Stimulated activated naive CD4-positive, alpha-beta T cell (primary cell): ENCODE results near the gene LZTFL1.
A peak's percentile ranks its signal among the peaks of the same experiment; 100 is the strongest.

Source experiments
- DNase-seq, 6 experiments: peaks; one replicate each; lab custom pipeline; 2025; lab: John Stamatoyannopoulos, UW

Gene LZTFL1, protein sequence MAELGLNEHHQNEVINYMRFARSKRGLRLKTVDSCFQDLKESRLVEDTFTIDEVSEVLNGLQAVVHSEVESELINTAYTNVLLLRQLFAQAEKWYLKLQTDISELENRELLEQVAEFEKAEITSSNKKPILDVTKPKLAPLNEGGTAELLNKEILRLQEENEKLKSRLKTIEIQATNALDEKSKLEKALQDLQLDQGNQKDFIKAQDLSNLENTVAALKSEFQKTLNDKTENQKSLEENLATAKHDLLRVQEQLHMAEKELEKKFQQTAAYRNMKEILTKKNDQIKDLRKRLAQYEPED

DNA sequence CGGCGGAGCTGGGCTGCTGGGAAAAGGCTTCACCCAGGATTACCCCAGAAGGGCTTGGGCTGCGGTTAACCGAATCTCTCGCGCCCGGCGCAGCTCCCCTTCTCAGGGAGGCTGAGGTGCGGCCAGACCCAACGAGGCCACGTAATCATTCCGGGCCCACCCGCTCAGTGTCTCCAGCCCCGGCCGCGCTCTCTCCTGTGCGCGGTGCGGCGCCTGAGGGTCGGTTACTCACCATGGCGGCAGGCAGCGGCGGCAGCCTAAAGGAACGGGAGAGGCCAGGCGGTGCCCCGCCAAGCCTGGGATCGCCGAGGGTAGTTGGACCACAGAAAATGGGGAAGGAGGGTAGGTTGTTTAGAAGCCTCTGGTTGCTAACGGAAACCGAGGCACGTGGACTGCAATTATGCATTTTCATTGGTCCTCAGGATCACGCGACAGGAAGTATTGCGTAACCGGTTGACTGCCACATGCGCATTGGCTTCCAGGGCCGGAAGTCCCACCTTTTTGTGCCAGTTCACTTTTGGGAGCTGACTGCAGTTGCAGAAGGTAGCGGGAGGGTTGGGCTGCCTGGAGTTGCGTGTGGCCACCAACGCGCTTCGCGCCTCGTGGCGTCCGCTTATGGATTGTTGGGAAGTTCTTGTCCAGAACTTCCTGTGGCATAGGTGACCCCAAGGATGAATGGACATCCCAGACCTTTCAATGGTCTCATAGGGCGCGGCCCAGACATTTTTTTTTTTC lies at the start of gene LZTFL1:
Gene LZTFL1, minus strand, starts transcription at position 363 of the 735 bp plus-strand sequence. Its CDS starts 128 bp downstream, at position 235.
- DNase-seq = peak; percentile 77 to 91 (median 88)

DNA sequence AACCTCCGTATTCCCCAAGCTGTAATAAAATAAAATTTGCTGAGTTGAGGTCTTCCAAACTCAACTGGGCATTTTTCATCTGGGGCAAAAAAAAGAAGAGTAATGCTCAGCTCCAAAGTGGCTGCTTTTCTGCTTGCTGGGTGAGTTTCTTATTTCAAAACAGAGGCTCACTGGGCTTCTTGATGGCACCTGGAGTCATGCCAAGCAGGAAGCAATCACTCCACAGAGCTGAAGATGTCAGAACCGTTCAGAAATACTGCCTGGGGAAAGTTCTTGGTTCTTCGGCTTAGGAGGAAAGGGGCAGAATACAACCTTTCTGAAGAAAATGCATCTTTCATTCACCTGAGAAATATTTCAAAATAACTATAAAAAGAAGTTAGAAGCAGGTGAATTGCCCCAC lies 48.5 kb upstream of the LZTFL1 start:
- peak in 4 of 6 experiments; percentile 26 to 58 (median 40) for DNase-seq

DNA sequence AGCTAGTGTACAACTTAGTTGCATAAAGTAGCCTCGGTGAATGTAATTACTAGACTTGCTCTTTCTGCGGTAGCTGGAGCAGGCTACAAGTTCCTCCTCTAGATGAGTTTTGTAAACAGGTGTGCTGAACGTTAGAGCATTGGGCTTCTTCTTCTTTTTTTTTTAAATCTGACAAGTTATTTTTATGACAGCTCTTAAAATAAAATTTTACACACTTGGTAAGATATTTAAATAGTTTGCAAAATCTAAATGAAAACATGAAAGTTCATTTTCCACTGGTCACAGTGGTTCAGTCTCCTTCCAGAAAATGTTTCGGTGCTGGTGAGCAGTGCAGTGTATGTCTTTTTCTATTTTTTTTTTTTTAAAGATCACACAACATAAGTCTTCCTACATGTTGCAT lies 47.4 kb upstream of the LZTFL1 start:
- DNase-seq = no peak

DNA sequence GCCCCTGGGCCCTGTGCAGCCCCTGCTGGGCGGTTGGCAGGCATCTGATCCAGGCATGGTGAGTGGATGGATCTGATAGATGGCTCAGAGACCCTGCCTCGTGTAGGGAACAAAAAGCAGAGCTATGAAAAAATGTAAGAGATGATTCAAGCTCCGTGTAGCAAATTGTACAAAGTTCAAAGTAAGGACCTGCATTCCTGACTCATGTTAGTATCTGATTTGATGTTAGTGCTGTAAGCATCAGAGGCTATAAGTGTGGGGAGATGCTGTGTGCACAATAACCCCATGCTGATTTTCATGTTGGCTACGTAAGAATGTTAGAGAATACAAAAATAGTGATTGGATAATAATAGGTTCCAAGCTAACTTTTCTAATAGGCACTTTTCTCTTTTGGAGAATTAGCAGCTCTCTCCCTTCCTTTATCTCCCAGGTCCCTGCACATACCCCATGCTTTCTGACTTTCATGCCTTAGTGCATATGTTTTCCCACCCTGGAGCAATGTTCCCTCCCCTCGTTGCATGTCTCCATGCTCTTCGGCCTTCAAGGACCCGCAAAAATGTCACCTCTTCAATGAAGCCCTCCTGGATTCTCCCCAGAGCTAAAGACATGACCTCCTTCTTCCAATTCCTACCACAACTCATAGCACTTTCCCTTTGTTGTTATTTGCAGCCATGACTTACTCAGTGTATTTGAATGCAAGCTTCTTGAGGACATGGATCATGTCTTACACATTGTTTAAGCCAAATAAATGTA lies 46.0 kb upstream of the LZTFL1 start:
- DNase-seq = no peak

DNA sequence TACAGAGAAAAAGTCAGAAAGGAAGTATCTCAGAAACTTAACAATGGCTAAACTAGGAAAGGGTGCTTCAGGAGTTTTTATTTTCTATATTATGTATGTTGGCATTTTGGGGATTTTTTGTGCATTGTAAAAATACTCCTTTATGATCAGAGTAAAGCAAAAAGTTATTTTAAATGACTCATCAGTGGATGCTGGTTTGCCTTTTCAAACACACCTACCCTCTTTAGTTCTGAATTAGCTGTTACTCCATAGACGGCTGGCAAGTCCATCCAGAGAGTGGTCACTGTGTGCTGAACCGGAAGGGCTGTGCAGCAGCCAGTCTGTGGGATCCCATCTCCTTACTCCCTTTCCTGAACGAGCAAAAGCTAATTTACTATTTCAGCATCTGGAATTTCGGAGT lies 45.4 kb upstream of the LZTFL1 start:
- no peak for DNase-seq

DNA sequence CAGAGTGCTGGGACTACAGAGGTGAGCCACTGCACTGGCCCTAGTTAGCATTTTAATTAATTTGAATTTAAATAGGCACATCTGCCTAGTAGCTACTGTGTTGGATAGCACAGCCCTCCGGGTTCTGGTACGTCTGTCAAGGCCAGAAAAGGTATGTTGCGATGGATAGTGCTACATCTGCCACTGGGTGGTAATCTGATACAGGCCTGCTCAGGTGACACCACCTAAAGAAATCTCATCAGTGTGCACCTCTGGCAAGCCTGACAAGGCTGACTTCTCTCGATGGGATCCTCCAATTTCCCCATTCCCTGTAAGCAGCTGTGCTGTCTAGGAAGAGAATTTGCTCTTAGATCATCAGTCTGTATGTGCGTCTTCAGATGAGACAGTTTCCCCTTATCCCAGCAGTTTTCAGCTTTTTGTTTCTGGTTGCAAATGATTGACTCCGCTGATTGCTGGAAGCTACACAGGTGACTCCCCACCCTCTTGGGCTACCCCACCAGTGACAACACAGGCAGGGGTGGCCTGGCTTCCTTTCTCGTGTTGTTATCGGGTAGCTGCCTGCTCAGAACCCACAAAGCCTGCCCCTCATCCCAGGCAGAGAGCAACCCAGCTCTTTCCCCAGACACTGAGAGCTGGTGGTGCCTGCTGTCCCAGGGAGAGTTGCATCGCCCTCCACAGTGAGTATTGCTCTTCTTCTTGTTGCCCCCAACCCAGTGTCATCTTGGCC lies 44.2 kb upstream of the LZTFL1 start, which contains the start of gene CCR9:
Gene CCR9, plus strand, starts transcription at position 565 of the 727 bp plus-strand sequence. CDS start 8,391 bp downstream, outside the sequence.
- DNase-seq = no peak

DNA sequence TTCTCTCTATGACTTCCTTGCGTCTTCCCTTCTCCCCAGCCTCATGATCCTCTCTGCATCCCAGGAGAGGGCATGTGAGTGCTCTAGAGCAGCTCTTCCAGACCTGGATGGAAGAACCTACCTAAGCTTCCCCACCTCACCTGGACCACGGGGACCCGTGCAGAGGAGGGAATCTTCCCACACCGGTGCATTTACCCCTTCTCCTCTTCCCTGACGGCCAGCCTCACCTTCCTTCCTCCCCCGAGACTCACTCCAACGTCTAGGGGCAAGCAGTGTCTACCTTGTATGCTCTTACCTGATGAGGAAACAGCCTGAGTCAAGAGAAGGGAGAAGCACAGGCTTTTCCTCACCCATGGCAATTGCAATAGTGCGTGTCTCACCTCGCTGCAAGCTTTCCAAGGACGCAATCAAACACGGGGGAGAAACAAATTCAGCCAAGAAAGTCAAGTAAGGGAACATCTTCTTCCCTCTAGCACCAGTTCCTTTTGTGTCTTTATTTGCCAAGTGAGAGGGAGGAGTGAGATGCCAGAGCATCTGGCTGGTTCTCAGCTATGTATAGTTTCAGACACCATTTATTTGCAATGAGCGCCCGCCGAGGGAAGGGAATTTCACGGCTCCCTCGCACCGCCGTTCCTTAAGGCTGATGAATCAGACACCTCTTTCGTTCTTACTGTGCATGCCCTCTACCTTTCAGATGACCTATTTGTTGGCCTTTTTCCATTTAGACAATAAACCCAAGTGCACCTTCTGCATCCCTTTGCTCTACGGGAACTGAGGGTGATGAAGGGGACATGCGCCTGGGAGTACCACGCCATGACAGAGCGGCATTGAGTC lies 42.7 kb upstream of the LZTFL1 start:
- no peak for DNase-seq

DNA sequence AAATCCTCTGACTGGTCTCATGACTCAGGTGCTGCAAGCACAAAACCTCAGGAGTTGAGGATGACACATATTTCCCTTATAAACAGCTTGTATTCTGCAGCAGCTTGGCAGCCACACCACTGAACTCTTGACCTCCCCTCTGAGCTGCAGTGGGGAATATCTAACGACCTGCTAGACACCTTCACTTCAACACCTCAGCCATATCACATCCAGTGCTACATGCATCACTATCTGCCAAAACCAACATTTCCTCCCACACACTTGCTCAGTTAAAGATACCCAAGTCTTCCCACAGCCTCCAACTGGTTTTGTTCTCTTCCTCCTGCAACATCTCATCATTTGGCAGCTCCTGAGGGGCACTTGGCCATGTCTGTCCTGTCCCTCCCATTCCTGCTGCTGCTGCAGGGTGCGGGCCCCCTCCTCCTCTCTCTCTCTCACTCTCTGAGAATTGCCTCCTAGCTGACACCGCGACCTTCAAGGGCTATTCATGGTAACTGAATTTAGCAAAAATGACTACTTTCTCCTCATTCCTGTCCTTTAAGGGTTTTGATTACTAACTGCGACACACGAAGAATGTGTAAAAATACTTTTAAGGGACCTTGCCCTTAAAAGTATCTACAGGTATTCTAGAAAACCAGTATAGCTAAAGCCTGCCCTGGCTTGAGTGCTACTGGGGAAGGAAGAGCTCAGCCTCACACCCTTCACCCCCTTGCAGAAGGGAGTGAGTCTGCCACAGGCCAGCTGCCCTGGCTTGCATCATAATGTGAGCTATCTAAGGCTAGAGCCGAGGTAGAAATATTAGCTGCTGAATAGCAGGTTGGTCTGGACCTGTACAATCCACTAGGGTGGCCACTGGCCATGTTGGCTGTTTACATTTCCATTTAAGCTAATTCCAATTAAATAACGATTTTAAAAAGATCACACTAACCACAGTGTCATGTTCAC lies 39.4 kb upstream of the LZTFL1 start:
- no peak for DNase-seq

DNA sequence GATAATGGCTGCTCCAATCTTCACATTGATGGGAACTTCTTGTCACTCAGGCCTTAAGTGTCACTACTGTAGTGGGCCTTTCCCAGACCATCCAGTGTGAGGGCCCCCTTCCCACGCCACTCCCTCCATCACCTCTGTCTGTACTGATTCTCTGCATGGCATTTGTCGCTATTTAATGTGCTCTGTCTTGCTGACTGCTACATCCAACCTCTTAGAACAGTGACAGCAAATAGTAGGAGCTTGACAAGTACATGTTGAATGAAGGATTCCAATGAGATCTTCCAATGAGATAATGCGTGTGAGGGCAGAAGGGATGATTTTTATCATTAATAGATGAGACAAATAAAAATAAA lies 38.8 kb upstream of the LZTFL1 start:
- DNase-seq = no peak

DNA sequence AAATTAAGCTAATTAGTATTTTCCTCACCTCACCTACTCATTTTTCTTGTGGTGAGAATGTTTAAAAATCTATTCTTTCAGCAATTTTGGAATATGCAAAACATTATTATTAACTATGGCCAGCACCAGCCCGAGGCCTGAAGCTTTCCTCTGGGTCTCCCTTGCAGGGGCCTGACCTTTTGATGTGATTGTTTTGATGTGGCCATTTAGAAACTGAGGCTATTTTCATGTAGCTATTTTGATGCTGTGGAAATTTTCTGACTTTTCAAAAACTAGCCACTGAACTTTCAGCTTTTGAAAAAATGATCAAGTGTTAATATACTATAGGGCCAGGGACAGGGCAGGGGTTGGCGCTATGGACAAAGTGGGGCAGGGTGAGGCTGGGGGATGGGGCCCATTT lies 36.2 kb upstream of the LZTFL1 start:
- no peak for DNase-seq

DNA sequence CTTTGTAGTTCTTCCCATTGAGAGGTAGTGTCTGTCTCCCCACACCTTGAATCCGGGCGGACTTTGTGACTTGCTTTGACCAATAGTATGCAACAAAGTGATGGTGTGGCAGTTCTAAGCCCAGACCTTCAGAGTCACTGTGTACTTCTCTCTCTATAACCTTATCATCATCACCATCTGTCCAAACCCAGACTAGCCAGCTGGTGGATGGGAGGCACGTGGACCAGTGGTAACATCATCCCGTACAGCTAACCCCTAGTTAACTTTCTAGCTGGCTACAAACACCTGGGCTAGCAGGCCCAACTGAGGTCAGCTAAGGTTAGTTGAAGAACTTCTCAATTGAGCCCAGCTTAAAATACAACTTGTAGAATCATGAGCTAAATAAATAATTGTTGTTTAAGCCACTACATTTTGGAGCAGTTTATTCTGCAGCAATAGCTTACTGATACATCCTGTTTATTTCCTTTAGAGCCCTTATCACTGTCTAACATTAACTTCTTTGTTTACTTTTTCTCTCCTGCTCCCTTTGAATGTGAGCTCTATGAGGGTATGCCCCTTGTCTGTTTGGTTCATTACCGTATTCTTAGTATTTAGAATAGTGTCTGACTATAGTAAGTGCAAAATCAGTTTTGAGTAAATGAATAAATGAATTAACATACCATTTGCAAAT lies 32.9 kb upstream of the LZTFL1 start:
- DNase-seq = no peak

DNA sequence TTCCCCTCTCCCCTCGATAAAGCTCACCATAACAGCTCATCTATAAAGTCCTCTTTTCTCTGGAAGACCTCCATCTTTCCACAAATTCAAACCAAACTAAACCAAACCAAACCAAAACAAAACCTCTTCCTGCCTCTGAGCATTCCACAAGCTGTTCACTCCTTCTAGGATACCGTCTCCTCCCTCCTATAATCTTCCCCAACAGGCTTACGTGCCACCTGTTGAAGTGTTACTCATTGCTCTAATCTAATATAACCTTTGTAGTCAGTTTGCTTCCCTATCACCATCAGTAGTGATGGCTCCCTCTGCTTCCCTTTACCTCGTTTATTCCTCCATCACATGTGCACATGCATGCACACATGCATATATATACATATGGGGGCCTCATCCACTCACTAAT lies 31.7 kb upstream of the LZTFL1 start:
- DNase-seq = no peak

DNA sequence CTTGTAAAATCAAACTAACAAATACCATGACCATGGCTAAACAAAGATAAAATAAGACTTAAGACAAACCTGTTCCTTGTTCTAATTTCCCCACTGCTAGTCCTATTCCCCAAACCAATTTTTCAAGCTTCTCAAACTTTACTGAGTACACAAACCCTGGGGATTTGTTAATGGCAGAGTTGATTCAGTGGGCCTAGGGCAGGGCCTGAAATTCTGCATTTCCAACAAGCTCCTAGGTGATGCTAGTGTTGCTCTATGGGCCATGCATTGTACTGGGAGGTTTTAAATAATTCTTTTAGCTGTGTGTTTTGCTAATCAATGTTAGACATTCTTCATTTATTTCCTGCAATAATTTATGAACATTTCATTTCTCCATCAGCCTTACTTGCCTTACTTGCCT lies 31.1 kb upstream of the LZTFL1 start:
- DNase-seq = no peak

DNA sequence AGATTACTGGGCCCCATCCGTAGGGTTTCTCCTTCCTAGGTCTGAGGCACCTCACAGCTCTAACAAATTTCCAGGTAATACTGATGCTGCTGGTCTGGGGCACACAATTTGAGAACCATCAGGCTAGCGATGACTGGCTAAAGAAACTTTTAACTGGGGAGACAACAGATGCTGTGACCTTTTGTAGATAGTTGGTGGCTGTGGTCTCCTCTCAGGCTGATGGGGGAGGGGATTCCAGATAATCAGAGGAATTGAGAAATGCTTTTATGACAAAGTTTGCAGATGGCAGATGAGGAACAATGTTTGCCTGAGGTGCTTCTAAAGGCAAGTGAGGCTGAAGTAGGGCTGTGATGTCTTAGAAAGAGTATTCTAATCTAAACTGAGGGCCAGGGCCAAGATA lies 30.6 kb upstream of the LZTFL1 start:
- no peak for DNase-seq

DNA sequence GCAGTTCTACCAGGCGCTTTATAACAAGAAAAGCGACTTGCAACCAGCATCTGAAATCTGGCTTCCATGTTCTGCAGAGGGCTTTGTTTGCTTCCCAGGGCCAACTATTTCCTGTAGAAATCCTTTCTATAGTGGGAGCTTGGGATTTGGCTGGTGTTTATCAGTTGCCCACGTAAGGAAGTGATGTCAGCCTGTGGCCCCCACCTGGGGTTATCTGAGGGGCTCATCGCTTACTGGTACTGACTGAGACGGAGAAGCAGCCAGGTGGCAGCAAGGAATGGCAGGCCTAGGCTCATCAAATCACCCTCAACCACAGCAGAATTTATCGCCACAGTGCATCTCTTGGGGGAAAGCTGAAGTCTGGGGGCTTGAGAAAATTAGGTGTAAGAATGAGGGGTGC lies 29.9 kb upstream of the LZTFL1 start:
- no peak for DNase-seq

DNA sequence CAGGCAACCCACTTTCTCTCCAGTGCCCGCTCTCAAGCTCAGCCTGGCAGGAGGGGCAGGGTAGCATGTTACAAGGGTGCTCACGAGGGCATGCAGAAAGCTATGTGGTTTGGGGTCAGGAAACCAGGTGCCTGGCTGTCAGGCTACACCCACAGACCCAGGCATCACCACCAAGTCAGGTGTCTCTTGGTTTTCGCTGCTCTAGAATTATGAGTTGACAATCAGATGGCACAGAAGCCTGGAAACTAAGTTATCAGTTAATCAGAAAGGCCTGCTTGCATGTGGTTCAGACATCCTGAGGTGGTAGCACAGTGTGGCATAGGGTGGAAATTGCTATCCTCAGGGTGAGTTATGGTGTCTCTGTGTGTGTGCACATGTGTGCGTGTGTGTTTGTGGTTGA lies 28.2 kb upstream of the LZTFL1 start:
- peak; percentile 52 to 91 (median 76) for DNase-seq

DNA sequence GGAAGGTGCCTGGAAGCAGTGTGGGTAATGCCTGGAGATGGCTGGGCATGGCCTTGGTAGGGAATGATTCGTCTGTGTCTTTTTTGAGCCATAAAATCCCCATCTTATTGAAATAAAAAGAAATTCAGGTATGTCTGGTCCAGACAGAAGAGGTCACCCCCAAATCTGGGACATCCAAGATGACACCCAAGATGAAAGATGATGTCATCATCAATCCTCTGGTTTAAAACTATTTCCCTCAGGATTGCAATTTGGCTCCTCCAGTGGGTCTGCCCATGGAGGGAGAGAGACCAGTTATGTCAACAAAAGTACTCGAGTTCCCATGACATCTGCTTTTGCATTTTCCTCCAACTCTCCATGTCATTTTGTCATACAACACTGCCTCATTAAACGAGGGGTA lies 27.7 kb upstream of the LZTFL1 start:
- no peak for DNase-seq

DNA sequence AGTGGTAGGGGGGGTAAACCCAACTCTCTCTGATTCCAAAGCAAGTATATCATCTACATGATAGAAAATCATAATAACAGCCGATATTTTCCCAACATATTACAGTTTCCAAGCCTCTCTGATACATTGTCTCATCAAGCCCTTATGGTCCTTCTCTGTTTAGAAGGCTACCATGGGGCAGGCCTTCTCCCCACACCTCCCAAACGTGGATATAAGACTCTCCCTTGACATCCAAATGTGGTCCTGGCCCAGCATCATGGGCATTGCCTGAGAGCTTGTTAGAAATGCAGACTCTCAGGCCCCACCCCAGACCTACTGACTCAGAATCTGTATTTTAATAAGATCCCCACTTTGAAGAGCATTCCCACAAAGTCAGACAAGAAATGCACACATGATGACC lies 26.7 kb upstream of the LZTFL1 start:
- no peak for DNase-seq

DNA sequence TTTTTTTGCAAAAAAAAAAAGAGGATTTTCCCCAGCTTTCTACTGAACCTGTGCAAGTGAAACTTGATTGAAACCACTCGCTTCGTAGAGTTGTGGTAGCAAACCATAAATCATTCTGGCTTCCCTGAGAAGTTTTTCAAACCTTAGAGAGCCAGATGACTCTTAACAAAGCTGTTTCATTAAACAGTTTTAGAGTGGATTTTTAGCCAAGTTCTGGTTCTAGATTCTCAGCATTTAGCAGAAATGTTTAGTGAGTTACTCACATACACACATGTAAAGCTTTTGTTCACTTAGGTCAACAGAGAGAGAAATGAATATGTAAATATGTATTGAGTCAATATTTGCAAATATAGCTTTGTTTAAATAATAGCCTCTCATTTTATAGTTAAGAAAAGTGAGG lies 26.3 kb upstream of the LZTFL1 start:
- DNase-seq = no peak

DNA sequence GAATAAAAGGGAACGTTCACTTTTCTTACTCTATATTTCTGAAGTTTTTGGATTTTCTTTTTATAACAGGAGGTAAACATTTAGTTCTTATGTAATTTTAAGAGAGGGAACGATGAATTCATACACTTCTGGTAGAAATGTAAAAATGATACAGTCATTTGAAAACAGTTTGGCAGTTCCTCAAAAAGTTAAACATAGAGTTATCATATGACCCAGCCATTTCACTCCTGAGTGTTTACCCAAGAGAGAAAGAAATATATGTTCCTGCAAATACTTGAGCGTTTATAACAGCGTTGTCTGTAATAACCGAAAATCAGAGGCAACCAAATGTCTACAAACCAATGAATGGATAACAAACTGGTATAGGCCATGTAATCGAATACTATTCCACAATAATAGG lies 23.6 kb upstream of the LZTFL1 start:
- no peak for DNase-seq
